Loucy (cell line): Measurements from ENCODE around the gene DUSP22.

Experiments used
- H2AFZ ChIP-seq: fragments of 200-600 bp; sonication (generic); 2 replicates; pipeline ENCODE4 v1.6.0; 2016; ENCODE audit warnings: antibody characterized with exemption, mild to moderate bottlenecking, low read length, moderate library complexity
- H3F3A ChIP-seq: fragments of 200-600 bp; 2 replicates; pipeline ENCODE4 v1.6.0; 2016; ENCODE audit warnings: antibody characterized with exemption, low read depth, mild to moderate bottlenecking
- H3K27me3 ChIP-seq: fragments of 200-600 bp; sonication (generic); 2 replicates; pipeline ENCODE4 v1.6.1; 2014; ENCODE audit warnings: low read length, mild to moderate bottlenecking; ENCODE audit not compliant: insufficient read depth, poor library complexity, severe bottlenecking
- H3K36me3 ChIP-seq: fragments of 200-600 bp; sonication (generic); 2 replicates; pipeline ENCODE4 v1.6.1; 2016; ENCODE audit warnings: low read length; ENCODE audit not compliant: insufficient read depth
- H3K4me1 ChIP-seq: fragments of 200-600 bp; sonication (generic); 2 replicates; pipeline ENCODE4 v1.5.1; 2014; ENCODE audit warnings: low read length, mild to moderate bottlenecking; ENCODE audit not compliant: insufficient read depth, poor library complexity, severe bottlenecking
- H3K4me2 ChIP-seq: fragments of 200-600 bp; sonication (generic); 2 replicates; pipeline ENCODE4 v1.6.0; 2014; ENCODE audit warnings: antibody characterized with exemption, low read length, low read depth, mild to moderate bottlenecking; ENCODE audit not compliant: poor library complexity, severe bottlenecking
- H3K4me3 ChIP-seq: fragments of 200-600 bp; sonication (generic); 2 replicates; pipeline ENCODE4 v1.5.1; 2014; ENCODE audit warnings: low read length, mild to moderate bottlenecking, mixed read lengths; ENCODE audit not compliant: poor library complexity, severe bottlenecking
- H3K79me2 ChIP-seq: fragments of 200-600 bp; sonication (generic); 2 replicates; pipeline ENCODE4 v1.6.1; 2014; ENCODE audit warnings: low read length; ENCODE audit not compliant: insufficient read depth
- H3K9ac ChIP-seq: fragments of 200-600 bp; sonication (generic); 2 replicates; pipeline ENCODE4 v1.6.0; 2014; ENCODE audit warnings: mild to moderate bottlenecking, low read depth, low read length, moderate library complexity; ENCODE audit not compliant: poor library complexity, severe bottlenecking
- H3K9me2 ChIP-seq: fragments of 200-600 bp; sonication (generic); replicated peaks from 2 replicates; pipeline ENCODE4 v1.6.1; 2016; ENCODE audit warnings: low read depth, low read length, mixed read lengths
- H3K9me3 ChIP-seq: fragments of 200-600 bp; sonication (generic); 2 replicates; pipeline ENCODE4 v1.6.1; 2014; ENCODE audit warnings: mild to moderate bottlenecking, antibody characterized with exemption, low read length, low read depth; ENCODE audit not compliant: insufficient read depth
- H4K20me1 ChIP-seq: fragments of 200-600 bp; sonication (generic); 2 replicates; pipeline ENCODE4 v1.6.0; 2014; ENCODE audit warnings: antibody characterized with exemption, low read length, mild to moderate bottlenecking; ENCODE audit not compliant: insufficient read depth, poor library complexity, severe bottlenecking
- EZH2phosphoT487 ChIP-seq: fragments of 200-600 bp; IDR thresholded peaks from 2 replicates; pipeline ENCODE4 v1.6.1; 2018; ENCODE audit warnings: antibody characterized with exemption, mild to moderate bottlenecking, moderate library complexity, borderline replicate concordance
- TF ChIP-seq, protein P1 (sequence below): fragments of 200-600 bp; sonication (generic); conservative IDR thresholded peaks from 2 replicates; pipeline ENCODE4 v1.5.1; 2014; ENCODE audit warnings: mild to moderate bottlenecking, antibody characterized with exemption, low read length

Gene DUSP22

DNA sequence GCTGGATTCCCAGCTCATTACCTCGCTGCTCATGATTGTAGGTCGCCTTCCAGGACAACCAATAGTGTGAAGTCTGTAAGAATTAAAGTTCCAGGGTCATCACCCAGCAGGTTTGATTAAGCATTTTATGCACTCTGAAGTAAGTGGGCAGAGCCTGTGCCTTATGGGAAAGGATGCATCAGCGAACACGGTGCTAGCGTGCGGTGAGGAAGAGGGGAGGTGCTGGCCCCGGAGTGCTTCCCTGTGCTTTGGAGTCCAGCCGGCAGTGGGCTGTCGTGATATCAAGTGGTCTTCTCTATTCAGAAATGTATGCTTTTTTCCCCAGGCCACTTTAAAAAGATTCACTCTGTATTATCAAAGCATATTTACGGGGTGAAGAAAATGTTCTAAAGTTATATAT is 16.0 kb downstream of the DUSP22 start:
- Histone ChIP-seq H3K27me3 (no peaks in the 10 kb centered on the region), H3K4me2 (no peak overlapping the region), H3F3A (no peaks in the 10 kb centered on the region), H3K9ac (no peak overlapping the region), H3K36me3 (peaks cover 6% of the 10 kb centered on the region; the same call in 1 of the 2 replicates), H3K9me2 (no peaks in the 10 kb centered on the region), H3K9me3 (no peaks in the 10 kb centered on the region), H3K4me3 (no peak overlapping the region), H2AFZ (no peak overlapping the region), H3K79me2 (no peaks in the 10 kb centered on the region), H3K4me1 (peaks cover 44% of the 10 kb centered on the region), H4K20me1 (no peaks in the 10 kb centered on the region)
- TF ChIP-seq, protein P1, sequence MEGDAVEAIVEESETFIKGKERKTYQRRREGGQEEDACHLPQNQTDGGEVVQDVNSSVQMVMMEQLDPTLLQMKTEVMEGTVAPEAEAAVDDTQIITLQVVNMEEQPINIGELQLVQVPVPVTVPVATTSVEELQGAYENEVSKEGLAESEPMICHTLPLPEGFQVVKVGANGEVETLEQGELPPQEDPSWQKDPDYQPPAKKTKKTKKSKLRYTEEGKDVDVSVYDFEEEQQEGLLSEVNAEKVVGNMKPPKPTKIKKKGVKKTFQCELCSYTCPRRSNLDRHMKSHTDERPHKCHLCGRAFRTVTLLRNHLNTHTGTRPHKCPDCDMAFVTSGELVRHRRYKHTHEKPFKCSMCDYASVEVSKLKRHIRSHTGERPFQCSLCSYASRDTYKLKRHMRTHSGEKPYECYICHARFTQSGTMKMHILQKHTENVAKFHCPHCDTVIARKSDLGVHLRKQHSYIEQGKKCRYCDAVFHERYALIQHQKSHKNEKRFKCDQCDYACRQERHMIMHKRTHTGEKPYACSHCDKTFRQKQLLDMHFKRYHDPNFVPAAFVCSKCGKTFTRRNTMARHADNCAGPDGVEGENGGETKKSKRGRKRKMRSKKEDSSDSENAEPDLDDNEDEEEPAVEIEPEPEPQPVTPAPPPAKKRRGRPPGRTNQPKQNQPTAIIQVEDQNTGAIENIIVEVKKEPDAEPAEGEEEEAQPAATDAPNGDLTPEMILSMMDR = no peak
- no peak for TF ChIP-seq EZH2phosphoT487

DNA sequence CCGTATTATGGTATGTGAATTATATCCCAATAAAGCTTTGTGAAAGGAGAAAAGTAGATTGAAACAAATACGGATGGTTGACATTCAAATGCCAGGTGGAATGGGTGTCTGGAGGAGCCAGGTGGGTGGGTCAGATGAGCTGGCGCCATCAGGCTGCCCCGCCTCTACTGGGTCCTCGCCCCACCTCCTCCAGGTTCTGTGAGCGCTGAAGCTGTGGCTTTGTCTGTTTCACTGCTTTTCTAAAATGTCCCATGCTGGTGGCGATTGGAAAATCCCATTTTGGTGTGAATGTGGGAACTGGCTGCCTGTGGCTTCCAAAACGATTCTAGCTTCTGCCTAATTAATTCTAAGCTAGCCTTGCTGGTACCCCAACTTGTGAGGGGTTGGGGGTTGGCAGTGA is 16.5 kb downstream of the DUSP22 start:
- no peak overlapping the region for H2AFZ ChIP-seq
- peaks cover 6% of the 10 kb centered on the region; the same call in 1 of the 2 replicates for H3K36me3 ChIP-seq
- H3K9me2 ChIP-seq = no peaks in the 10 kb centered on the region
- no peaks in the 10 kb centered on the region for H4K20me1 ChIP-seq
- H3K79me2 ChIP-seq = no peaks in the 10 kb centered on the region
- H3K4me1 ChIP-seq = peaks cover 44% of the 10 kb centered on the region
- no peaks in the 10 kb centered on the region for H3F3A ChIP-seq
- no peak overlapping the region for H3K4me3 ChIP-seq
- no peaks in the 10 kb centered on the region for H3K9me3 ChIP-seq
- H3K4me2 ChIP-seq = no peak overlapping the region
- TF ChIP-seq, protein P1 = no peak
- TF ChIP-seq EZH2phosphoT487 = no peak
- H3K9ac ChIP-seq = no peak overlapping the region
- no peaks in the 10 kb centered on the region for H3K27me3 ChIP-seq

DNA sequence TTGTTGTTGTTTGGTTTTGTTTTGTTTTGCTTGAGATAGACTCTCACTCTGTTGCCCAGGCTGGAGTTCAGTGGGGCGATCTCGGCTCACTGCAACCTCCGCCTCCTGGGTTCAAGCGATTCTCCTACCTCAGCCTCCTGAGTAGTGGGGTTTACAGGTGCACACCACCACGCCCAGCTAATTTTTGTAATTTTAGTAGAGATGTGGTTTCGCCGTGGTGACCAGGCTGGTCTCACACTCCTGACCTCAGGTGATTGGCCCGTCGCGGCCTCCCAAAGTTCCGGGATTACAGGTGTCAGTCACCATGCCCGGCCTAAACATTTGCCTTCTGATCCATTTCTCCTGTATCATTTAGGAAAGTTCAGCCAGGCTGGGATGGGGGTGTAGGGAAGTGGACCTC is 17.7 kb downstream of the DUSP22 start:
- H3K79me2 ChIP-seq = no peaks in the 10 kb centered on the region
- H3K9ac ChIP-seq = no peak overlapping the region
- no peak overlapping the region for H3K4me3 ChIP-seq
- H2AFZ ChIP-seq = no peak overlapping the region
- H3F3A ChIP-seq = no peaks in the 10 kb centered on the region
- no peaks in the 10 kb centered on the region for H3K27me3 ChIP-seq
- H3K9me2 ChIP-seq = no peaks in the 10 kb centered on the region
- no peaks in the 10 kb centered on the region for H3K9me3 ChIP-seq
- peaks cover 42% of the 10 kb centered on the region for H3K4me1 ChIP-seq
- TF ChIP-seq, protein P1 = no peak
- no peak for TF ChIP-seq EZH2phosphoT487
- no peaks in the 10 kb centered on the region for H4K20me1 ChIP-seq
- H3K36me3 ChIP-seq = peaks cover 2% of the 10 kb centered on the region; the same call in 1 of the 2 replicates
- H3K4me2 ChIP-seq = no peak overlapping the region
